Suppressor macrophage (primary cell): ENCODE results near the gene NAT14.

Experiments used
- DNase-seq, 4 experiments: peaks; one replicate each; pipeline ENCODE4 v3.0.0-alpha.2; 2020 to 2022

Gene NAT14

DNA sequence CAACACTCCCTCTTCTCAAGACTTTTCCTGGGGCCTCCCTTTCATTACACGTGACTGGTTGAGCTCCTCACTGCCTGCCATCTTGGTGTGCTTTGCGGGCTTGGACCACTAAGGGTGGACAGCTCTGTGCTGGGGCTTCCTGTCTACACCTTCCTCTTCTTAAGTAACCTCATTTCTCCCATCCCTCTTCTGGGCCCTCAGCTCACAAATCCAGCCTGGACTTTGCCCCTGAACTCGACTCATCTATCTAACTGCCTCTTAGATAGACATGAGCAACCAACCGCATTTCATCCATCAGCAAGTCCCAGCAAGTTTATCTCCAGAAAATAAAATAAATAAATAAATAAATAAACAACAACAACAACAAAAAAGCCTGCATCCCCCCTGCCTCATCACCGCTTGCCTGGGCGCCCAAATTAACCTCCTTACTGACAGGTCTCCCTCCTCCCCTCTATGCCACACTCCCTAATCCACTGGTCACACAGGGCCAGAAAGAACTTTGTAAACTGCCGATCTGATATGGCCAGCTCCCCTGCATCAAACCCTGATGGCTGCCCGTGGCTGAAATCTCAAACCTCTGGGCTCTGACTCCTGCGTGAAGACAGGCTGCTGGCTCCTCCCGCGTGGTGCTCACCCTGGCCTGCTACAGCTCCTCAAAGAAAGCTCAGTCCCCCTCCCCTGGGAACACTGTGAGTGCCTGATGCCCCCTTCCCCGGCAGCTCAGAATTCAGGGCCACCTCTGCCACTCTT, 31.3 kb upstream of the NAT14 start:
- no peak for DNase-seq

DNA sequence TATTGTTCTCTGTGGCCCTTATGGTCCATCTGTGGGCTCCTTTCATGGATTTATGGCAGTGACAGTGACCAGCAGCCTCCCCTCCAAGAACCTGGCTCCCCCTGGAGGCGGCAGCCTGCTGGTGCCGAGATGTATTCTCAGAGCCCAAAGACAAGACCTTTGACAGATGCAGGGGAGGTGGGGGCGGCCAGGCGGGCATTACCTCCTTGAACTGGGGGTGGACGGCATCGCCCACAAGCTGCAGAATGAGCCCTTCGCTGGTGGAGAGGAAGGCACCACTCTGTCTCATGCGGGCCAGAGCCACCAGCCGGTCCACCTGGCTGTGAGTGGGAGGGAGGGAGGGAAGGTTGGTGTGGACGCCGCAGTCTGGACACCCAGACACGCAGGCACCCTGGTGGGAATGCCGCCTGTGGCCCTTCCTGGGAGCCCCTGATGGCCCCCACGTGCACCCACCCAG, 30.2 kb upstream of the NAT14 start:
- DNase-seq = peak; percentile 59 to 76 (median 66)

DNA sequence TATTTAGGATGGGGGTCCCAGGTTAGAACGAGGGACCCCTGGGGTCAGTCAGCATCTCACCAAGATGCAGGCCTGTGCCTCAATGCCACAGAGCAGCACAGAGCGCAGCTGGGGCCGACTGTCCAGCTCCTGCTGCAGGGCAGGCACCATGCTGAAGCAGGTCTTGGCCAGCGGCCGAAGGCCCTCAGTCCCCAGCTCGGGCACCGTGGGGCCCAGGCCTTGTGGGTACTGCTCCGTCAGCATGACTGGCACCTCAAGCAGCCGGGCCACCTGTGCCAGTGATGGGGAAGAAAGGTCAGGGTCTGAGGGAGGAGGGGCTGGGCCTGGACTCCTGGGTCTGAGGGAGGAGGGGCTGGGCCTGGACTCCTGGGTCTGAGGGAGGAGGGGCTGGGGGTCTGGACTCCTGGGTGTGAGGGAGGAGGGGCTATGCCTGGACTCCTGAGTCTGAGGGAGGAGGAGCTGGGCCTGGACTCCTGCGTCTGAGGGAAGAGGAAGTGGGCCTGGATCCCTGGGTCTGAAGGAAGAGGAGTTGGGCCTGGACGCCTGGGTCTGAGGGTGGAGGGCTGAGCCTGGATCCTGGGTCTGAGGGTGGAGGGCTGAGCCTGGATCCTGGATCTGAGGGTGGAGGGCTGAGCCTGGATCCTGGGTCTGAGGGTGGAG, 29.3 kb upstream of the NAT14 start:
- DNase-seq = no peak

DNA sequence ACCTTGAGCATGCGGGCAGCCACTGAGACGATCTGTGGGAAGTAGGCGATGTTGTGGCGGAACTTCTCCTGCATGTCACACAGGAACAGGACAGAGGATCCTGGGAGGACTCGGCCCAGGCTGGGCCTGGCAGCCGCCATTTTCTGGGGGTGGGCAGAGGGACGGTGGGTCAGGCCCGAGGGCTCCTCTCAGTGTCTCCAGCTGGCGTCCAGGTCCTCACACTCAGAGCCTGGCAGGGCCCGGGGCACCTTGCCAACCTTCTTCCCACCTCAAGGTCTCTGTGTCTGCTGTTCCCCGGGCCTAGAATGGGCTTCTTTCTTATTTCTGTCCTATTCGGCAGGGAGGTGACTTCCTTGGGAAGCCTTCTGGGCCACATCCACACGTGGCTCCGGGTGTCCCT, 28.6 kb upstream of the NAT14 start:
- no peak for DNase-seq

DNA sequence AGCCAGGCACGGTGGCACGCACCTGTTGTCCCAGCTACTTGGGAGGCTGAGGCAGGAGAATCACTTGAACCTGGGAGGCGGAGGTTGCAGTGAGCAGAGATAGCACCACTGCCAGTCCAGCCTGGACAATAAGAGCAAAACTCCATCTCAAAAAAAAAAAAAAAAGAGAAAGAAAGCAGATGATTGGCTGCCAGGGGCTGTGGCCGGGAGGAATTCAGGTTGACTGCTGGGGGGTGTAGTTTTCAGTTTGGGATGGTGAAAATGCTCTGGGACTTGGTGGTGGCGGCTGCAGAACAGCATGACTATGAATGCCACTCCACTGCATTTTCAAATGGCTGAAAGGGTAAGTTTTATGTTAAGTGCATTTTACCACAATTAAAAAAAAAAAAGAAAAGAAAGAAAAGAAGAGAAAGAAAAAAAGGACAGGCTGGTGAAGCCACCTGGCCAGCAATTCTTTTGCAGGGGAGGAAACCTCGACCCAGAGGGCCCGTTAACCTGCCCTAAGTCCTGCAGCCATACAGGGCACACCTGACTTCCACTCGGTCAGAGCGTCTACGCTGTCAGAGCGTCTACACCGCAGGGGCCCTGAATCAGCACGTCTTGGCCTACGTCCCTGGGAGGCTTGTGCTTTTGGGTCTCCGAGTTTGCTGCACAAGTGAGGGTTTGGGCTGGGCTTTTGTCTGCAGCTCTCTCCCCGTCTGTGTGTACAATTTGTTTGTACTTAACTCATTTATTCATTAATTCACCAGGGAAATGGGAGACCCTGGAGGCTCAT, 27.1 kb upstream of the NAT14 start:
- DNase-seq = no peak

DNA sequence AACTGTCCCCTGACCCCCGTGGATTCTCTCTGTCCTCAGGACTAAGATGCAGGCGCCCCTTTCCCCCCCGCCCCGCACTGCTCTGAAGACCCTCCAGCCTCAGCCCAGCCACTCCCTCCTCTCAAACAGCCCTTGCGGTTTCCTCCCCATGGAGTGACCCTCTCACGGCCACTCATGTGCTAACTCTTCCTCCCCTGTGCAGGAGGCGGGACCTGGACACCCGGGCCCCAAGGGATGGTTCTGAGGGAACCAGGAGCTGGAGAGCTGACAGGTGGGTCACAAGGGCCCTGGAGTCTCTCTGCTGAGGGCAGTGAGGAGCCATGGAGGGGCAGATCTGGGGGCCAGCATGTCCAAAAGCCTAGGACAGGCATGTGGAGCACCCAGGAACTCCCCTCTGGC, 25.4 kb upstream of the NAT14 start:
- DNase-seq = no peak

DNA sequence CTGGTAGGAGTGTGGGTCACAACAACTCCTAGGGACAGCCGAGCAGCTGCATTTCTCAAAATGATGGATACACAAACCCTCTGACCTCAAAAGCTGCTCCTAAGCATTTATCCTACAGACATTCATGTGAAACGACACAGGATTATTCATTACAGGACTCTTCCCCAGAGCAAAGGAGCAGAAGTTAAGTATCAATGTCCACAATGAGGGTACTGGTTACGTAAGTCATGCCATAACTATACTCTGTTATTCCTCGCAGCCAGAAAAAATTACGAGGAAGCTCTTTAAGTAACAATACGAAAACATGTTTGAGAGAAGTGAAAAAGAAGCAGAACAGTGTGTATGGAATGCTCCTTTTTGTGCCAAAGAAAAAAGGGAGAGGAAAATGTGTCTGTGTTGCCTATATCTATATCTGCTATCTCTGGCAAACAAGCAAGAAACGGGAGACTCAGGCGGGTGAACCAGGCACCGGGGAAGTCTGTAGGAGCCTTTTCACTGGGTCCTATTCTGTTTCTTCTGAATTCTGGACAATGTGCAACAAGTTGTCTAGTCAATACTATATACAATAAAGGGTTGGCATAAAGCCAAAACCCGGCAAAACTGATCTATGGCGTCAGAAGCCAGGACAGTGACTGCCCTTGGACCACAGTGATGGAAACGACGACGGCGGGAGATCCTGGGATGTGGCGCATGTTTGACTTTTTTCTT, 24.9 kb upstream of the NAT14 start:
- DNase-seq = peak in 2 of 4 experiments; percentile 17 to 30

DNA sequence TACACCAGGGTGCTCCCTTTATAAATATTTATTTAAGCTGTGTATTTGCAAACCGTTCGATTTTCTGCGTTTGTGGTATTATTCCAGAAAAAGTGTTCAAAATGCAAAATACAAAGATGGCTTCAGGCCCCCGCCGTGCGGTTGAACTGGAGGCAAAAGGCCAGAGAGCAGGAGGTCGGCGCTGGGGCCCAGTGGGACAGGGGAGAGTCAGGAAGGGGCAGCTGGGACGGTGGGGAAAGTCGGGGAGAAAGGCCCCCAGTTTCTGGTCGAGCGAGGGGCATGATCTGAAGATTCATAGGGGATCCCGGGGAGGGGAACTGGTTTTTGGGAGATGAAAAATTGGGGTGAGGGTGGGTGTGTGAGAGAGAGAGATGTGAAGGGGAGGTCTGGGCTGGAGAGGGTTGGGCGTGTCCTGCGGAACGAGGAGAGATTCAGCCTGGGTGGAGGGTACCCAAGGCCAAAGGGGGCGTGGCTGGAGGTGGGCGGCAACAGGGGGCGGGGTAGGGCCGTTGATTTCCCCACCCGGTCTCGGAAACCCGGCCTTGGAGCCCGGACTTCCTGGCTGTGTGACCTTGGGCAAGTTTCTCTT, 24.2 kb upstream of the NAT14 start:
- peak; percentile 59 to 80 (median 76) for DNase-seq

DNA sequence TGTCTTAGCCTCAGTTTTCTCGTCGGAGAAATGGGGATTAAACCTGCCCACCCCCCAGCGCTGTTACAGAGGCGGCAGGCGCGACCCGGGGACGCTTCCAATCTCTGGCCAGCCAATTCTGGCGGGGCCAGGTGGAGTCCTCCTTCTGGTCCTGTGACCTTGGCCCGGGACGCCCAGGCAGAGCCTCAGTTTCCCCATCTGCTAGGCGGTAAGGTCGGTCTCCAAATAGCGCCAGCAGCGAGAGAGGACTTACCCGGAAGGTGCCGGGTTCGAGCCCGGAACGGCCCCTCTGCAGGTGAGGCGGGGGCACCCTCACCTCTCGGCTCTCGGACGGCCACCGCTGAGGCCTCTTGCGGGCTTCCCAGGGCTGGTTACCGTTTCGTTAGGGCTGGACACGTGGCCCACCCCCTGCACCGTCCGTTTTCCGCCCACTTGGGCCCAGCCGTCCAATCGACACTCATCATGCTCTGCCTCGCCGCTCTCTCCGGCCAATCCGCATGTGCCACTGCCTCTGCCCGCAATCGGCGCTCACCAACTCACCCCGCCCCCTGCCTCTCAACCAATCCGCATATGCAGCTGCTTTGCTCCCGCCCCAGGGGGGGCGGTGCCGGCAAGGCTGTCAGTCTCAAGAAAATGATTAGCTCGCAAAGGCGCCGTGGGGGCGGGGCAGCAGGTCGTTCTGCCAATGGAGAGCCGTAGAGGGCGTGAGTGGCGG, 23.6 kb upstream of the NAT14 start, which contains the start of gene ISOC2:
ISOC2 (minus strand) TSS at position 384 of the 715 bp plus-strand sequence. CDS start 5,156 bp downstream, outside the sequence.
- DNase-seq = peak; percentile 100

DNA sequence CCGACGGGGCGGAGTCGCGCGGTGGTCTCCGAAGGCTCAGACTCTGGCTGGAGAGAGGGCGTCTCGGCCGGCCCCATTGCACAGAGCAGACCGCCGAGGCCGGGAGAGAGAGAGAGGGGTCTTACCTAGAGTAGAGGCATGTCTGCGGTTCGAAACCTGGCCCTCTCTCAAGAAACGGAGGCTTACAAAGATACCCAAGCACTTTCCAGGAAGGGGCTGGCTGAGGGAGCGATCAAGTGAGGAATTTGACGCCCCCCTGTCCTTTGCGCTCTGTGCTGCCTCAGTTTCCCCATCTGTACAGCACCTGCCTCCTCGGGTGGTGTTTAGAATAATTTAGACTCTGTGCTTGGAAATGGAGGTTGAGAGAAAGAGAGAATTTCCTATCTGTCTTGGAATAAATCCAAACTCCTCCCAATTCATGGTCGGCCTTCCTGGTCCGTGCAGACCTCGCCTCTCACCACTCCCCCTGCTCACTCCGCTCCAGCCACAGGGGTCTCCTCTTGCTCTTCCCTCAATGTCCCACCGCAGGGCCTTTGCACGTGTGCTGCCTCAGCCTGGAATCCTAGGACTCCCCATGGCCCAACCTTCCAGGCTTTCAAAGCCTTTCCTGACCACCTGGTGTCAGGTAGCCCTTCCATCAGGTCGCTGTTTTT, 22.9 kb upstream of the NAT14 start:
- peak in 3 of 4 experiments; percentile 59 to 69 (median 62) for DNase-seq

DNA sequence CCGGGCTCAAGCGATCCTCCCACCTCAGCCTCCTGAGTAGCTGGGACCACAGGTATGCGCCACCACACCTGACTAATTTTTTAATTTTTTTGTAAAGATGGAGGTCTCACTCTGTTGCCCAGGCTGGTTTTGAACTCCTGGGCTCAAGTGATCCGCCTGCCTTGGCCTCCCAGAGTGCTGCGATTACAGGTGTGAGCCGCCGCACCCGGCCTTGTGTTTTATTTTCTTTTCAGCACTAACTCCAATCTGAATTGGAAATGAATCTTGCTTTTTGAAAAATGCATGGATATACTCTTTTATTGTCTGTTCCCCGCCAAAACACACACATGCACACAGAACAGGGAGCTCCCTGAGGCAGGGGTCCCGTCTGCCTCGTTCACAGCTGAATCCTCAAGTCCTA, 22.3 kb upstream of the NAT14 start:
- no peak for DNase-seq

DNA sequence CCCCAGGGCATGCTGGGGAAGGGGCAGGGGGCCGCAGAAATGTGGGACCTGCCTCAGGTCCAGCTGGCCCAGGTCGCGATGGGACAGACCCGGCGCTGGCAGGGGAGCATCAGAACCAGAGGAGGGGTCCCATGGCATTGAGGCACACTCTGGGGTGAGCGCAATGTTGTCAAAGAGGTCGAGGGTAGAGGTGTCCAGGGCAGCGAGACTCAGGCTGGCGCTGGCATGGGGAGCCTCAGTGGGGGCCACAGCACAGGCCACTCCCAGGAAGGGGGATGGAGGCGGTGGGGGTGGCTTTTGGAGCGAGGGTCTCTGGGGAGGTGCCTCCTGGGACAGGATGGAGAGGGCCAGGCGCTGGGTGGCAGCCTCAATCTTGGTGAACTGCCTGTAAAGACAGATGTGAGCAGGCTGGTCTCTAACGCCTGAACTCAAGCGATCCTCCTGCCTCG, 21.4 kb upstream of the NAT14 start:
- no peak for DNase-seq

DNA sequence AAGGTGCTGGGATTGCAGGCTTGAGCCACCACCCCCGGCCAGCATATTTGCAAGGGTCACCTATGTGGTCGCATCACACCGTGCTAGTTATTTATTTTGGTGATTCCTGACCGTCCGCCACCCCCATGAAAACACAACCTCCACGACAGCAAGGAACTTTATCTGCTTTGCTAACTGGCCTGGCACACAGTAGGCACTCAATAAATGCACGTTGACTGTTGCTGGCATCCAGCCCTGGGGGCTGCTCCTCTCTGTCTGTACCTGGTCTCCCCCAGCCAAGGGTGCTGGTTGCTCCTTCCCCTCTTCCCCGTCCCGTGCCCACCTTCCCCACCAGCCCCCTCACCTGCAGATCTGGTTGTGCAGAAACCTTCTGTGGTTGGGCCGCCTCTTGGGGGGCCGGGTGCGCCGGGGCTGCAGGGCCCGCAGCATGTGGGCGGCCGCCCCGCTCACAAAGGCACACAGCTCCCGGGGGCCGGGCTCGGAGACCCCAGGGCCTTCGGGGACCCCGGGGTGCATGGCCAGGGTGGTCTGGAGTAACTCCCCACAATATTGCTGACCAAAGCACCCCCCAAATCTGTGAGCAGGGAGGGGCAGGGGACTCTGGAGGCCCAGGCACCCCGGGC, 20.8 kb upstream of the NAT14 start:
- DNase-seq = no peak

DNA sequence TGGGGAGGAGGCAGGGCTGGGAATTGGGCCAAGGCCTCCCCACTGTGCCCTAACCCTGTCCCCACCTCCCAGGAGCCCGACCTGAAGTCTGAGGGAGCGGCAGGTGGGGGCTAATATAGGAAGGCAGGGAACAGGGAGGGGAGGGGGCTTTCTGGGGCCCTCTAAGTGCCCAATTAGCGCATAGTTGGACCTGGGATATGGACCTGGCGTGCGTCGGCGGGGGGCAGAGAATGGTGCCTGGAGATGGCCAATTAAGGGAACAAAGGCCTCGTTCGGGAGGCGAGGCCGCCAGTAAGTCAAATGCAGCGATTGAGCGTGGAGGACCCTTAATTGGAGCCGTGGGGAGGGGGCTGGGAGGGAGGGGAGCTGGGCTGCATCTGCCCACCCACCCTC, 20.3 kb upstream of the NAT14 start, which contains the start of gene C19orf85:
C19orf85 (minus strand) TSS at position 90 of the 393 bp plus-strand sequence. CDS start 197 bp downstream, outside the sequence.
- no peak for DNase-seq

DNA sequence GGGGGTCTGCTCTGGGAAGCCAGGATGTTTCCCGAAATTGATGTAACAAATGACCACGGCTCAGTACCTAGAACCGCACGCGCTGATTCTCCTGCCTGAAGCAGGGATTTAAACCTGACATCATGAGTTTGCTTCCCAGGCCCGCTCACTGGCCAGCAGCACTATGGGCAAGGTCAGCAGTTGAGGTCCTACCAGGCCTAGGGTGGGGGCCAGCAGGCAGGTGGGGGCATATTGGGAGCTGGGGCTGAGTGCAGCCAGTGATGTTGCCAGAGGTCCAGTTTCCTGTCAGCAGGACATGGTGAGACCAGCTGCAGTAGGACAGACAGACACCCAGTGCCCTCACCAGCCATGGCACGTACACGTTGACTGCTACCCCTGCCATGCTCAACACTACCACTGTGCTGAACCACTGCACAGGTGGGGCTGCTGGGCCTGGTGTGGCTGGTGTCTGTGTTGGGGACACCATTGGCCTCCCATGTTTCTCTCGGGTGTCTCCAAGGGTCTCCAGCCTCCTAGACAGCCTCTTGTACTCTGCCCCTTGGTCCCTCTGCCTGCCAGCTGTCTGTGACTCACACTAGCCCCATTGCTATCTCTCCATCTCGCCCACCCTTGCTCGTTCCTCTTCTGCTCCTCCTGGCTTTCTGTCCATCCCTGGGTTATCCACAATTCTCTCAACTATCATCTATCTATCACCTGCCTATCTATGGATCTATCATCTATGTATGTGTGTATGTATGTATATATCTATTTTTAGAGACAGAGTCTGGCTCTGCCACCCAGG, 19.3 kb upstream of the NAT14 start:
- no peak for DNase-seq

DNA sequence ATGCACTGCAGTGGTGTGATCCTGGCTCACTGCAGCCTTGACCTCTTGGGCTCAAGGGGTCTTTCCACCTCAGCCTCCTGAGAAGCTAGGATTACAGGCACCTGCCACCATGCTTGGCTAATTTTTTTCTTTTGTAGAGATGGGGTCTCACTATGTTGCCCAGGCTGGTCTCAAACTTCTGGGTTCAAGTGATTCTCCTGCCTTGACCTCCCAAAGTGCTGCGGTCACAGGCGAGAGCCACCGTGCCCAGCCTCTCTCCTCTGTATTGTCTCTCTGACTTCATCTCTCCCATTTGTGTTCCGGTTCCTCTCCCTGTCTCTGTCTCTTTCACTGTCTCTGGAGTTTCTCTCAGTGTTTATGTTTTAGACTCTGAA, 18.8 kb upstream of the NAT14 start:
- DNase-seq = no peak

DNA sequence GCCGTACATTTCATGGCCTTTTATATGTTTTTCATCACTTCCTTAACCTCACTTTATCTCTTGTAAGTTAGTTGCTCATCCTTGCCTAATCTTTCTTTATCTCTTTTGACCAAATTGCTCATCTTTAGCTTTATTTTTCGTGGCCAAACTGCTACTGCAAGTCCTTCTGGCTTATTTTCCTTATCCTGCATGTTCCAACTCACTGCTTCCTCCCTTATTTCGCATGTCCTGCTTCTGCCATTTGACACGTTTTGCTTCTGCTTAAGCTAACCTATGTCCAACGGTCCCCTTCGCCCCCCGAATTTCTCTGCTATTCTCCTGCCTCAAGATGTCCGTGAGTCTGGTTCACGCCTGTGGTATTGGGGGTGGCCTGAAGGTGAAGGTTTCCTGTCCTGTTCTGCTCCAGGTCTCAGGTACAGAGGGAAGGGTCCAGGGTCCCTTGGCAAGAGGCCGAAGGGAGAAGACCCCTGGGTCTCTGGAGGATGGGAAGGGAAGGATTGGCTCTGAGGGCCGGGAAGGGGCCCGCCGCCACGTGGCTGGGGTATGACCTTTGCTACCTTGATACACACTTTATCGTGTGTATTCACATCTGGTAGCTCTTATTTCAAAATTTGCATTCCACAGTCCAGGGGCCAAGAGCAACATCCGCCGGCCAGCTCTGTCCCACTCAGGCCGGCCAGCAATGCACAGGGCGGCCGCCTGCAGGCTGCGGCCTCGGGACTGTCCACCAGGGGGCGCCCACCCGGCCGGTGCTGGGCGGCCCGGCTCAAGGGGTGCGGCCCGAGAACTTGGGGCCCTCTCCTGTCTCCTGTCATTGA, 17.5 kb upstream of the NAT14 start:
- DNase-seq = peak; percentile 63 to 87 (median 80)

DNA sequence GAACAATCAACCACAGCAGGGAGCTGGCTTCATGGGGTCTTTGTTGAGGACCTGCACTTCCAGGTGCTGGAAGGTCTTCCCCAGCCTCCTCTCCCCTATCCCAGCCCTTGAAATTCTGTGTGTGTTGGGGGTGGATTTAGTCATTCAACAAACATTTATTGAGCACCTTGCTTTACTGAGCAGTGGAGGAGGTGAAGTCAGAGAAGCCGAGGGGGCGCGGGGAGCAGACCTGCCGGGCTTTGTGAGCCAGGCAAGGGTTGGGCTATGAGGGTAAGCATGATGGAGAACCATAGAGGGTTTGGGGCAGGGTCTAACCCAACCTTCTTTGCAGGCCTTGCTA, 17.0 kb upstream of the NAT14 start:
- no peak for DNase-seq

DNA sequence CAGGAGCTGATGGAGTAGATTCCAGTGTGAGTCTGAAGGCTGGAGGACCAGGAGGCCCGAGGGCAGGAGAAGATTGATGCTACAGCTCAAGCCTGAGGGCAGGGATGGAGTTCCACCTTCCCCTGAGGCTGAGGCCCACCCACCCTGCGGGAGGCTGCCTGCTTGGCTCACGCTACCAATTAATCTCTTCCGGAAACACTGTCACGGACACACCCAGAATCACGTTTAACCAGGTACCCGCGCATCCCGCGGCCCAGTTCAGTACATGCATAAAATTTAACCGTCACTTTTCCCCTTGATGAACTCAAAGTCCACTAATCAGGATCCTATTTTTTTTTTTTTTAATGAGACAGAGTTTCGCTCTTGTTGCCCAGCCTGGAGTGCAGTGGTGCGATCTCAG, 13.7 kb upstream of the NAT14 start:
- no peak for DNase-seq
